ENCODE measurements around the gene ARHGAP29.
A peak's percentile ranks its signal among the peaks of the same experiment; 100 is the strongest.

ARHGAP29 gene

GRCh38 chr1:94237291-94238226, at the start of gene ARHGAP29:
ARHGAP29 (minus strand) TSS chr1:94237584; CDS start chr1:94231611, 5,973 bp downstream.
- TF ChIP-seq CTCF (conservative IDR thresholded peaks at IDR 0.05): no peak
- peak within 1 kb of the TSS; percentile 88 for H3K27ac ChIP-seq

- no peak for TF ChIP-seq CTCF (conservative IDR thresholded peaks at IDR 0.05)
- H3K27ac ChIP-seq: no peak overlapping the region
Measured at GRCh38 chr1:94286864-94287437, 49.6 kb upstream of the ARHGAP29 start.

- no peak for TF ChIP-seq CTCF (conservative IDR thresholded peaks at IDR 0.05)
- no peak overlapping the region for H3K27ac ChIP-seq
Measured at GRCh38 chr1:94285031-94285654, 47.8 kb upstream of the ARHGAP29 start.

- H3K27ac ChIP-seq: no peak overlapping the region
- no peak for TF ChIP-seq CTCF (conservative IDR thresholded peaks at IDR 0.05)
Measured at GRCh38 chr1:94284476-94284875, 47.1 kb upstream of the ARHGAP29 start.

- no peak for TF ChIP-seq CTCF (conservative IDR thresholded peaks at IDR 0.05)
- H3K27ac ChIP-seq: no peak overlapping the region
Measured at GRCh38 chr1:94283462-94283861, 46.1 kb upstream of the ARHGAP29 start.

- H3K27ac ChIP-seq: no peak overlapping the region
- no peak for TF ChIP-seq CTCF (conservative IDR thresholded peaks at IDR 0.05)
Measured at GRCh38 chr1:94282143-94282711, 44.8 kb upstream of the ARHGAP29 start.

All from VCaP (cell line).